H9 (cell line): ENCODE results near the gene IL1RN. TPM values are rescaled to one million over a fixed set of nuclear protein-coding genes. Genes with fewer than 3 reads are reported as not detected.

ENCODE experiments used
- DNase-seq: peaks from one replicate; pipeline ENCODE4 v3.0.0-alpha.2; 2017
- H2AFZ ChIP-seq: one replicate; pipeline ENCODE4 v1.6.1; 2013; ENCODE audit warnings: mild to moderate bottlenecking, low read length, control low read depth, moderate library complexity
- H2AK5ac ChIP-seq: 2 replicates; pipeline ENCODE4 v1.6.1; 2013; ENCODE audit warnings: low read length, control low read depth, mixed read lengths; ENCODE audit not compliant: insufficient read length
- H2BK120ac ChIP-seq: one replicate; pipeline ENCODE4 v1.6.1; 2013; ENCODE audit warnings: low read depth, mild to moderate bottlenecking, low read length, control low read depth, inconsistent platforms; ENCODE audit not compliant: poor library complexity, severe bottlenecking
- H2BK12ac ChIP-seq: 2 replicates; pipeline ENCODE4 v1.6.1; 2013; ENCODE audit warnings: low read length, control low read depth, mixed read lengths, low read depth; ENCODE audit not compliant: insufficient read length
- H2BK15ac ChIP-seq: 2 replicates; pipeline ENCODE4 v1.6.1; 2013; ENCODE audit warnings: low read depth, low read length, control low read depth
- H2BK20ac ChIP-seq: one replicate; pipeline ENCODE4 v1.6.1; 2013; ENCODE audit warnings: low read depth, mild to moderate bottlenecking, low read length, control low read depth, inconsistent platforms; ENCODE audit not compliant: poor library complexity, severe bottlenecking
- H2BK5ac ChIP-seq: 2 replicates; pipeline ENCODE4 v1.6.1; 2013; ENCODE audit warnings: low read length, control low read depth, mixed read lengths; ENCODE audit not compliant: insufficient read length
- H3K14ac ChIP-seq: 2 replicates; pipeline ENCODE4 v1.6.1; 2013; ENCODE audit warnings: low read length, control low read depth; ENCODE audit not compliant: insufficient read depth
- H3K18ac ChIP-seq: 2 replicates; pipeline ENCODE4 v1.6.1; 2013; ENCODE audit warnings: low read depth, mild to moderate bottlenecking, mixed read lengths, low read length, control low read depth; ENCODE audit not compliant: insufficient read length
- H3K23ac ChIP-seq: 2 replicates; pipeline ENCODE4 v1.6.1; 2013; ENCODE audit warnings: low read length, control low read depth, mixed read lengths, low read depth; ENCODE audit not compliant: insufficient read length
- H3K23me2 ChIP-seq: 2 replicates; pipeline ENCODE4 v1.6.1; 2013; ENCODE audit warnings: low read depth, mild to moderate bottlenecking, mixed read lengths, low read length, control low read depth; ENCODE audit not compliant: insufficient read length, poor library complexity, severe bottlenecking
- H3K27ac ChIP-seq: 2 replicates; pipeline ENCODE4 v1.5.1; 2013; ENCODE audit warnings: low read length, control low read depth, mixed read lengths, low read depth; ENCODE audit not compliant: insufficient read length
- H3K27me3 ChIP-seq: 2 replicates; pipeline ENCODE4 v1.6.1; 2013; ENCODE audit warnings: low read length, control low read depth, inconsistent platforms; ENCODE audit not compliant: insufficient read depth
- H3K4ac ChIP-seq: 2 replicates; pipeline ENCODE4 v1.6.1; 2013; ENCODE audit warnings: low read depth, mild to moderate bottlenecking, control low read depth, inconsistent platforms, low read length, moderate library complexity
- H3K4me1 ChIP-seq: 2 replicates; pipeline ENCODE4 v1.6.1; 2013; ENCODE audit warnings: low read length, control low read depth, inconsistent platforms; ENCODE audit not compliant: insufficient read depth
- H3K4me2 ChIP-seq: 2 replicates; pipeline ENCODE4 v1.6.1; 2013; ENCODE audit warnings: low read length, control low read depth, mixed read lengths; ENCODE audit not compliant: insufficient read length, insufficient read depth
- H3K56ac ChIP-seq: 2 replicates; pipeline ENCODE4 v1.6.1; 2013; ENCODE audit warnings: low read depth, mild to moderate bottlenecking, mixed read lengths, low read length, control low read depth; ENCODE audit not compliant: insufficient read length
- H3K79me1 ChIP-seq: 2 replicates; pipeline ENCODE4 v1.6.1; 2013; ENCODE audit warnings: low read depth, mild to moderate bottlenecking, moderate library complexity, low read length, control low read depth, inconsistent platforms; ENCODE audit not compliant: insufficient read depth, poor library complexity, severe bottlenecking
- H3K79me2 ChIP-seq: 2 replicates; pipeline ENCODE4 v1.6.1; 2013; ENCODE audit warnings: low read length, control low read depth, inconsistent platforms; ENCODE audit not compliant: insufficient read depth
- H3K9ac ChIP-seq: 2 replicates; pipeline ENCODE4 v1.6.1; 2013; ENCODE audit warnings: low read length, control low read depth, mixed read lengths; ENCODE audit not compliant: insufficient read length; ENCODE audit errors: extremely low read depth
- H3K9me3 ChIP-seq: one replicate; pipeline ENCODE4 v1.6.1; 2013; ENCODE audit warnings: low read depth, low read length, inconsistent platforms; ENCODE audit not compliant: control insufficient read depth
- H3T11ph ChIP-seq: one replicate; pipeline ENCODE4 v1.6.1; 2013; ENCODE audit warnings: mild to moderate bottlenecking, low read length, control low read depth, inconsistent platforms
- H4K20me1 ChIP-seq: one replicate; pipeline ENCODE4 v1.6.1; 2013; ENCODE audit not compliant: control insufficient read depth, insufficient read length, insufficient read depth
- H4K5ac ChIP-seq: 2 replicates; pipeline ENCODE4 v1.6.1; 2013; ENCODE audit warnings: low read depth, mild to moderate bottlenecking, mixed read lengths, low read length, control low read depth; ENCODE audit not compliant: insufficient read length
- H4K8ac ChIP-seq: replicated peaks from 2 replicates; pipeline ENCODE4 v1.6.1; 2013; ENCODE audit warnings: low read length, control low read depth, mixed read lengths, low read depth; ENCODE audit not compliant: insufficient read length
- H4K91ac ChIP-seq: 2 replicates; pipeline ENCODE4 v1.6.1; 2013; ENCODE audit warnings: low read depth, mild to moderate bottlenecking, moderate library complexity, mixed read lengths, low read length, control low read depth; ENCODE audit not compliant: insufficient read length
- H3K27ac Mint-ChIP-seq, 3 experiments: 2 replicates in 2 of 3; 3 replicates in 1 of 3; pipeline ENCODE4 v1.8.0; 2020 to 2021; ENCODE audit warnings: mixed read lengths in 3 of 3, mild to moderate bottlenecking in 1 of 3, moderate library complexity in 1 of 3
- H3K27me3 Mint-ChIP-seq: 2 replicates; pipeline ENCODE4 v1.8.0; 2021; ENCODE audit warnings: low read depth, mild to moderate bottlenecking, moderate library complexity, mixed read lengths
- H3K36me3 Mint-ChIP-seq, 3 experiments: 2 replicates in 2 of 3; 3 replicates in 1 of 3; pipeline ENCODE4 v1.8.0; 2020 to 2021; ENCODE audit warnings: low read depth in 3 of 3, mixed read lengths in 3 of 3; ENCODE audit not compliant: insufficient read depth in 1 of 3
- H3K4me1 Mint-ChIP-seq, 2 experiments: 2 replicates each; pipeline ENCODE4 v1.8.0; 2020; ENCODE audit warnings: mixed read lengths in 2 of 2
- H3K4me3 Mint-ChIP-seq, 2 experiments: 2 replicates in 1 of 2; 3 replicates in 1 of 2; pipeline ENCODE4 v1.8.0; 2020 to 2021; ENCODE audit warnings: mild to moderate bottlenecking in 2 of 2, mixed read lengths in 2 of 2, moderate library complexity in 1 of 2
- H3K9me3 Mint-ChIP-seq, 2 experiments: 2 replicates in 1 of 2; 3 replicates in 1 of 2; pipeline ENCODE4 v1.8.0; 2020; ENCODE audit warnings: mild to moderate bottlenecking in 2 of 2, mixed read lengths in 2 of 2, moderate library complexity in 1 of 2
- WGBS: extraction: QIAGEN DNeasy Blood & Tissue Kit; methylation state at CpG from one replicate; pipeline ENCODE4 v1.1.7; 2013; ENCODE audit warnings: missing lambda C conversion rate, low lambda C conversion rate, mixed read lengths; ENCODE audit not compliant: insufficient read length; ENCODE audit errors: extremely low coverage; 5-methylcytosine and 5-hydroxymethylcytosine counted together
- total RNA-seq: library from RNA; stranded (reverse); gene quantifications from 2 replicates; pipeline ENCODE4 v1.2.1, GENCODE V29; 2021
- TF ChIP-seq, protein P1 (sequence below): fragments of 200-600 bp; sonication (generic); conservative IDR thresholded peaks from 3 replicates; pipeline ENCODE4 v1.8.0; 2021; ENCODE audit warnings: antibody characterized with exemption, mild to moderate bottlenecking

Gene IL1RN
- total RNA-seq, 1 experiment from 2014 or later = not detected

DNA sequence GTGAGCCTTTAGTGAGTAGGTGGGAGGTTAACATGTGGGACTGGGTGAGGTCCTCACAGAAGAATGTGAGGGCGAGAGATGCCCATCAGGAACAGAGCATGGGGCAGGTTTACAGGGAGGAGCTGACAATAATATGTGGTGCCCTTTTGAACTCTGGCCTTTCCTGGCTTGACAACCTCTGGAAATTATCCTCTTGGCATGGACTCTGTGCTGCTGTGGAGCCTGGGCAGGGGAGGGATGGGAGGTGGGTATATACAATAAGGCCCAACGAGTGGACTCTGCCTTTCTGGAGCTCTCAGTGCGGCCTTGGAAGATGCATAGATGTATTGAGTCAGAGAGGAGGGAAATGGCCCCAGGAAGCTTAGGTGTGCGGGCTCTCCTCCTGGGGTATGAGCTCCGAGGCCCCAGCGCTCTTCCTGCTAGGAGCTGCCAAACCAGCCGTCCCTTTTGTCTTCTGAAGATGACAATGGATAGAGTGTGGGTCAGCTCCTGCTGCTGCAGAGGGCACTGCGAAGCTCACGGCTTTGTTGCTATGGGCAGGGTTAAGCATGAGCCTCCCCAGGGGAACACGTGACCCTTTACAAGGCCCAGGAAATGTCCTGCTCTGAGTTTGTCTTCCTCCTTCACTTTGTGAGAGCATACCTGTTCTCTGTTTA is 37.7 kb downstream of the IL1RN start:
- no peak overlapping the region for H3K56ac ChIP-seq
- H3K9me3 Mint-ChIP-seq = no peaks in the 10 kb centered on the region; a peak in 1 of 5 replicates

More for the DNA sequence above, 37.7 kb downstream of the IL1RN start:
- Histone ChIP-seq H3K4me2 (no peak overlapping the region), H4K20me1 (no peaks in the 10 kb centered on the region), H3K27ac (no peak overlapping the region), H3T11ph (no peak overlapping the region), H2BK12ac (no peak overlapping the region), H2BK15ac (no peak overlapping the region), H3K23me2 (no peaks in the 10 kb centered on the region), H3K14ac (no peak overlapping the region), H3K23ac (no peak overlapping the region), H3K4me1 (no peaks in the 10 kb centered on the region), H3K4ac (no peak overlapping the region), H3K9me3 (no peaks in the 10 kb centered on the region), H2BK5ac (no peak overlapping the region), H3K79me2 (no peaks in the 10 kb centered on the region), H4K8ac (no peak overlapping the region), H3K27me3 (no peaks in the 10 kb centered on the region), H2AK5ac (no peak overlapping the region), H4K5ac (no peak overlapping the region), H2BK120ac (no peak overlapping the region), H2BK20ac (no peak overlapping the region), H2AFZ (no peak overlapping the region), H3K18ac (no peak overlapping the region), H3K79me1 (no peaks in the 10 kb centered on the region), H3K9ac (no peak overlapping the region), H4K91ac (no peak overlapping the region)
- no peaks in the 10 kb centered on the region; a peak in 1 of 7 replicates for H3K36me3 Mint-ChIP-seq
- WGBS = no CpG with 5 or more reads among the region's 10 CpGs
- H3K27ac Mint-ChIP-seq = no peak overlapping the region; a peak in 1 of 7 replicates
- peaks cover 12 to 16% of the 10 kb centered on the region in 2 experiments for H3K4me1 Mint-ChIP-seq
- DNase-seq = peak; percentile 69
- TF ChIP-seq, protein P1, sequence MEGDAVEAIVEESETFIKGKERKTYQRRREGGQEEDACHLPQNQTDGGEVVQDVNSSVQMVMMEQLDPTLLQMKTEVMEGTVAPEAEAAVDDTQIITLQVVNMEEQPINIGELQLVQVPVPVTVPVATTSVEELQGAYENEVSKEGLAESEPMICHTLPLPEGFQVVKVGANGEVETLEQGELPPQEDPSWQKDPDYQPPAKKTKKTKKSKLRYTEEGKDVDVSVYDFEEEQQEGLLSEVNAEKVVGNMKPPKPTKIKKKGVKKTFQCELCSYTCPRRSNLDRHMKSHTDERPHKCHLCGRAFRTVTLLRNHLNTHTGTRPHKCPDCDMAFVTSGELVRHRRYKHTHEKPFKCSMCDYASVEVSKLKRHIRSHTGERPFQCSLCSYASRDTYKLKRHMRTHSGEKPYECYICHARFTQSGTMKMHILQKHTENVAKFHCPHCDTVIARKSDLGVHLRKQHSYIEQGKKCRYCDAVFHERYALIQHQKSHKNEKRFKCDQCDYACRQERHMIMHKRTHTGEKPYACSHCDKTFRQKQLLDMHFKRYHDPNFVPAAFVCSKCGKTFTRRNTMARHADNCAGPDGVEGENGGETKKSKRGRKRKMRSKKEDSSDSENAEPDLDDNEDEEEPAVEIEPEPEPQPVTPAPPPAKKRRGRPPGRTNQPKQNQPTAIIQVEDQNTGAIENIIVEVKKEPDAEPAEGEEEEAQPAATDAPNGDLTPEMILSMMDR = no peak
- H3K4me3 Mint-ChIP-seq = no peak overlapping the region
- H3K27me3 Mint-ChIP-seq = peaks cover 22% of the 10 kb centered on the region
